ENCODE data around the gene LPAR1. TPM values are rescaled to one million over a fixed set of nuclear protein-coding genes. Genes with fewer than 3 reads are reported as not detected.

The LPAR1 gene
- total RNA-seq, 2 experiments from 2014 or later: not detected

DNA sequence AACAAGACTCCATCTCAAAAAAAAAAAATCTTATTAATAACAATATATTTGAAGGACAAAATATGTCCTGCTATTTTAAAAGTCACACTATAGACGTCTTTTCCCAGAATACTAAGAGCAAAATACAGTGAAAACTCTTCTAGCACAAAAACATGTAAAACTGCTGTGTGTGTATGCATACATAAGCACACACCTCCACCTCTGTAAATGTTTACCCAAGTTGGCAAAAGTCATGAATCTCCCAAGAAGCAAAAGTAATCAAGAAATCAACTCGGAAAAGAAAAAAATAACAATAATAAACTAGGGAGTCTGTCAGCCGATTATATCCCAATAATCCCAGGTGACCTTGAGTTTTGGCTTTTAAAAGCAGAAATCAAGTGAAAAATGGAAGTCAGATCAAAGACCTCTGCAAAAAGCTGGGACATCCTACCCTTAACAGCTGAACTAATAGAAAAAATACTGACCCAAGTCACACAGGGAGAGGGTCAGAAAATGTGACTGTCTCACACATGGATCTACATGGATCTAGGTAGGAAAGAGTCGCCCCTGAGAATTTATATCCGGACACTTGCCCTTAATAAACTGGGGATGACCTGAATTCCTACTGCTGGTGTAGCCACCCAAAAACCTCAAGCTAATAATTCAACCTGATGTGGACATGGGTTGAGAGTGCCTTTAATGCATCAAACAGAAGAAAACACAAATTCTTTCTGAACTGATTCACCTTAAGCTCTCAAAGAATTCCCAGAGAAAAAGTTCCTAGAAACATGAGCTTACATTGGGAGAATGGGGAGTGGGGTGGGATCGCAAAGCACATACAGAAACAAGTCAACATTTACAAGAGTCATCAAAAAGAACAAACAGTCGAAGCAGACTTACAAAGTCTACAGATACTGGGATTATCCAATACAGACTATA lies 29.9 kb downstream of the LPAR1 start:
- Mint-ChIP-seq H3K4me3 (no peak overlapping the region), H3K36me3 (no peaks in the 10 kb centered on the region), H3K27me3 (no peaks in the 10 kb centered on the region), H3K4me1 (ENCODE audit: low read depth) (no peaks in the 10 kb centered on the region), H3K27ac (no peak overlapping the region), H3K9me3 (peaks cover 3% of the 10 kb centered on the region)
- CTCF ChIA-PET: no interaction called here
- intact Hi-C loops (cut with micrococcal nuclease): no loop called here
- POLR2A ChIA-PET: no interaction called here
- DNase-seq: no peak

DNA sequence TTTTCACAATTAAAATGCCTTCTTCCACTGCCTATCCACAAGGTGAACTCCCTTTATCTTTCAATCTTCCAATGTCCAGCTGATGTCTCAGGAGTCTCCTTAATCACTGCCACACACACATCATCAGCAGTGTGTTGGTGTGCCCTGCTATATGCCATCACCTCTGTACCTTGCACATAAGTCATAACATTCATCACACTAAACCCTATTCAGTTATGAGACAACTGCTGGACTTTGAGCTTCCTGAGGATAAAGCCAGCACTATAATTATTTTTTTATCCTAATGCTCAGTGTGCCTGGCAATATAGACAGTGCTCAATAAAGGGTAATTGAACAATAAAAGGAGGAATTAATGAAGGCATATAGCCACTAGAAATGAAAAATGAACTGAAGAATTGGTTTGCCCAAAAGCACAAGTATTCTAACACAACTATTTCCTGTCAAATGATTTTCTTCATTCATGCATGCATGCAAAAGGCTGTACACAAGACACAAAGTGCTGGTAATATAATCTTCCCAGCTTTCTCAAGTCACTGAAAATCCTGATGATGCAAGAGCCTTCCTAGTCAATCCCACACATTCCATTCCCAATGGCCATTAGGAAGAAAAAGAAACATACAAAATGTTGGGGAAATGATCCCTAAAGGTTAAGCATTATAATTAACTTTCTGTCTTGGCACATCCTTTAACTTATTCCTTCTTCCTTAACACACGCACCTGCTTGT lies 32.4 kb downstream of the LPAR1 start:
- Mint-ChIP-seq H3K27me3 (no peaks in the 10 kb centered on the region), H3K9me3 (peaks cover 3% of the 10 kb centered on the region), H3K27ac (no peak overlapping the region), H3K36me3 (no peaks in the 10 kb centered on the region), H3K4me1 (ENCODE audit: low read depth) (no peaks in the 10 kb centered on the region), H3K4me3 (no peak overlapping the region)
- intact Hi-C loops (cut with micrococcal nuclease): no loop called here
- no peak for DNase-seq
- ChIA-PET CTCF (no interaction called here), POLR2A (no interaction called here)

DNA sequence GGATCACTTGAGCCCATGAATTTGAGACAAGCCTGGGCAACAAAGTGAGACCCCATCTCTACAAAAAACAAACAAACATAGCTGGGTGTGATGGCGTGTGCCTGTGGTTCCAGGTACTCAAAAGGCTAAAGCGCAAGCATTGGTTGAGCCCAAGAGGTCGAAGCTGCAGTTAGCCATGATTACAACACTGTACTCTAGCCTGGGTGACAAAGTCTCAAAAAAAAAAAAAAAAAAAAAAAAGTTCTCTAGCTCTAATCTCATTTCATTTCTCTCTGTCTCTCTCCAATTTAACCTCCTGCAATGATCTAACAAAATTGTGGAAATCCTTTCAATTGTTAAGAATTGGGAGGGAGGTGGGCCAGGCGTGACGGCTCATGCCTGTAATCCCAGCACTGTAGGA lies 33.3 kb downstream of the LPAR1 start:
- no peaks in the 10 kb centered on the region for H3K36me3 Mint-ChIP-seq
- H3K4me3 Mint-ChIP-seq: no peak overlapping the region
- peaks cover 3% of the 10 kb centered on the region for H3K9me3 Mint-ChIP-seq
- no peaks in the 10 kb centered on the region for H3K4me1 Mint-ChIP-seq (ENCODE audit: low read depth)
- no peaks in the 10 kb centered on the region for H3K27me3 Mint-ChIP-seq
- H3K27ac Mint-ChIP-seq: no peak overlapping the region
- POLR2A ChIA-PET: no interaction called here
- no peak for DNase-seq
- intact Hi-C loops (cut with micrococcal nuclease): no loop called here
- CTCF ChIA-PET: no interaction called here

DNA sequence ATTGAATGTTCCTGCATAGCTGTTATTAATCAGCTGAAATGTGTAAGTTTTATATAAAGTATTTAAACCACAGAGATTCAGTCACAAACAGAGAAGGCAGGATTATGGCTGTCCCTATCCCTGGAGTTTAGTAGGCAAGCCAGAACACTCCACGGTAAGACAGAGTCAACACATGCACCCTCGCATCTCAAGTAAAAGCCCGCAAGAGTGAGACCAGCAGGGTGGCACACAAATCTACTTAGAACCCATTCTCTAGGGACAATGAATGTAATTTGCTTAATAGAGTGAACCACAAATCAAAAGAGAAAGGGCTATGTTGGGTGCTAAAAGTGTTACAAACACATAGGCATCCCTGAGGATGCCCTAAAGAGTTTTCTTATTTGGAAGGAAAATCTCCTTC lies 35.1 kb downstream of the LPAR1 start:
- H3K4me3 Mint-ChIP-seq: no peak overlapping the region
- no peaks in the 10 kb centered on the region for H3K4me1 Mint-ChIP-seq (ENCODE audit: low read depth)
- H3K9me3 Mint-ChIP-seq: peaks cover 3% of the 10 kb centered on the region
- no peak overlapping the region for H3K27ac Mint-ChIP-seq
- intact Hi-C loops (cut with micrococcal nuclease): no loop called here
- no peaks in the 10 kb centered on the region for H3K27me3 Mint-ChIP-seq
- CTCF ChIA-PET: no interaction called here
- DNase-seq: no peak
- no peaks in the 10 kb centered on the region for H3K36me3 Mint-ChIP-seq
- POLR2A ChIA-PET: no interaction called here

DNA sequence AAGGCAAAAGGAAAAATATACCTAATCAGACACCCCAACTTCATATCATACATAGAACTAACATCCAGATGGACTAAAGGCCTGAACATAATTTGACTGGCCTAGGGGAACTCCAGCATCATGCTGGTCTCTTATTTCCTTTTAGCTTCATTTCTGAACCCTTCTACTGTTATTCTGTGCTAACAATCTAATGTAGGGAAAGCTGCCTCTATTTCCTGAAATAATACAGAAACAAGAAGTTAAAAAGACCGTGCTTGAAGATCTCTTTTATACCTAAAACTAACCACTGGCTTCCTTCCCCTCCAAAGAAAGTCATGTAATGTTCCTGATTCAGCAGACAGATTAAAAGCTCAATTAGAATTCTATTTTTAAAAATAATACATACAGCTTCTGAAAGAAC lies 36.7 kb downstream of the LPAR1 start:
- H3K4me1 Mint-ChIP-seq (ENCODE audit: low read depth): no peaks in the 10 kb centered on the region
- no peak overlapping the region for H3K27ac Mint-ChIP-seq
- intact Hi-C loops (cut with micrococcal nuclease): no loop called here
- H3K9me3 Mint-ChIP-seq: peaks cover 3% of the 10 kb centered on the region
- DNase-seq: no peak
- H3K4me3 Mint-ChIP-seq: no peak overlapping the region
- CTCF ChIA-PET: no interaction called here
- POLR2A ChIA-PET: no interaction called here
- no peaks in the 10 kb centered on the region for H3K36me3 Mint-ChIP-seq
- no peaks in the 10 kb centered on the region for H3K27me3 Mint-ChIP-seq

DNA sequence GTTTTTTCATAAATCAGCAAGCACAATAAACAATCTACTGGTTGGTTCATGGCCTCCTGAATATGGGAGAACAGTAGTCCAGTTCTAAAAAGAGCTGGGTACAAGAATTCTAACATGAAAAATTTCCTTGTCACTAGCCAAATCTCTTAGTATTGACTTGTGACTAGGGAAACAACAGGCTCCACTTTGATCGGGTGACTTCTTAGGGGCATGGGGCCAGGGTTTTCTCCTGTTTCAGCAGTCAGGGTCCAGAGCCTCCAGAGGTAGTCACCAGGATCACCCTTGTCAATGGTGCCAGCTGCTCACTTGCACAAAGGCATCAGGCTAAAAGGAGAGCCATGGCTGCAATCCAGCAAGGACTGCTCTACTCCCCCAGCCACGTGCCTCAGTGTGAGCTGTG lies 38.1 kb downstream of the LPAR1 start:
- Mint-ChIP-seq H3K36me3 (no peaks in the 10 kb centered on the region), H3K27me3 (no peaks in the 10 kb centered on the region)
- CTCF ChIA-PET: no interaction called here

DNA sequence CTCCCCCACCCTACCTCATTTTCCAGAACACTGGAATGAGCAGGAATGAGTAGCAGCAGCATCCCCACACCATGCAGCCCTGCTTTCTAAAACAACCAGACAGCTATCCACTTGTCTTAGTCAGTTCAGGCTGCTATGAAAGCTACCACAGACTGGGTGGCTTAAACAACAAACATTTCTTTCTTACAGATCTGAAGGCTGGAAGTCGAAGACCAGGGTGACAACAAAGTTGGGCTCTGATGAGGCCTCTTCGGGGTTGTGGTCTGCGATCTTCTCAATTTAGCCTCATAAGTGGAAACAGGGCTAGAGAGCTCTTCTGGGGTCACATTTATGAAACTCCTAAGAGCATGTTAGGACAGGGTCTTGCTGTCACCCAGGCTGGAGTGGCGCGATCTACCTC lies 38.9 kb downstream of the LPAR1 start:
- Mint-ChIP-seq H3K9me3 (no peaks in the 10 kb centered on the region), H3K36me3 (no peaks in the 10 kb centered on the region), H3K4me1 (ENCODE audit: low read depth) (no peaks in the 10 kb centered on the region), H3K27me3 (no peaks in the 10 kb centered on the region), H3K27ac (no peak overlapping the region), H3K4me3 (no peak overlapping the region)
- ChIA-PET CTCF (no interaction called here), POLR2A (no interaction called here)
- no peak for DNase-seq
- intact Hi-C loops (cut with micrococcal nuclease): no loop called here

More for the DNA sequence above, 38.1 kb downstream of the LPAR1 start:
- DNase-seq: no peak
- intact Hi-C loops (cut with micrococcal nuclease): no loop called here
- H3K27ac Mint-ChIP-seq: no peak overlapping the region
- no peaks in the 10 kb centered on the region for H3K4me1 Mint-ChIP-seq (ENCODE audit: low read depth)
- POLR2A ChIA-PET: no interaction called here
- H3K9me3 Mint-ChIP-seq: no peaks in the 10 kb centered on the region
- no peak overlapping the region for H3K4me3 Mint-ChIP-seq

DNA sequence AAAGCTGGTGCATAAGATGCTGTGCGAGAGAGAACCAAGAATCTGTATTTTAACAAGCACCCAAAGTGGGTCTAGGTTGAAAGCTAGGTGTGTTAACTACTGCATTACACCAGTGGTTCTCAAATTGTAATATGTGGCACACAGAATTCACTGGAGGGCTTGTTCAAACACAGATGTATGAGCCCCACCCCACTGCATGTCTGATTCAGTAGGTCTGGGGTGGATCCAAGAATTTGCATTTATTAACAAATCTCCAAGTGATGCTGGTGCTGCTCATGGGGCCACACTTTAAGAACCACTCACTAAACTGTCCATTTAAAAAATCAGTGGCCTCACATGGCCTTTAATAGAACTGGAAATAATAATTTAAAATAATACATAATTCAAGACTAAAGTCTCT lies 40.4 kb downstream of the LPAR1 start:
- Mint-ChIP-seq H3K36me3 (no peaks in the 10 kb centered on the region), H3K9me3 (no peaks in the 10 kb centered on the region), H3K27me3 (no peaks in the 10 kb centered on the region), H3K4me3 (no peak overlapping the region), H3K27ac (no peak overlapping the region), H3K4me1 (ENCODE audit: low read depth) (no peaks in the 10 kb centered on the region)
- CTCF ChIA-PET: no interaction called here
- intact Hi-C loops (cut with micrococcal nuclease): no loop called here
- no peak for DNase-seq
- POLR2A ChIA-PET: no interaction called here

DNA sequence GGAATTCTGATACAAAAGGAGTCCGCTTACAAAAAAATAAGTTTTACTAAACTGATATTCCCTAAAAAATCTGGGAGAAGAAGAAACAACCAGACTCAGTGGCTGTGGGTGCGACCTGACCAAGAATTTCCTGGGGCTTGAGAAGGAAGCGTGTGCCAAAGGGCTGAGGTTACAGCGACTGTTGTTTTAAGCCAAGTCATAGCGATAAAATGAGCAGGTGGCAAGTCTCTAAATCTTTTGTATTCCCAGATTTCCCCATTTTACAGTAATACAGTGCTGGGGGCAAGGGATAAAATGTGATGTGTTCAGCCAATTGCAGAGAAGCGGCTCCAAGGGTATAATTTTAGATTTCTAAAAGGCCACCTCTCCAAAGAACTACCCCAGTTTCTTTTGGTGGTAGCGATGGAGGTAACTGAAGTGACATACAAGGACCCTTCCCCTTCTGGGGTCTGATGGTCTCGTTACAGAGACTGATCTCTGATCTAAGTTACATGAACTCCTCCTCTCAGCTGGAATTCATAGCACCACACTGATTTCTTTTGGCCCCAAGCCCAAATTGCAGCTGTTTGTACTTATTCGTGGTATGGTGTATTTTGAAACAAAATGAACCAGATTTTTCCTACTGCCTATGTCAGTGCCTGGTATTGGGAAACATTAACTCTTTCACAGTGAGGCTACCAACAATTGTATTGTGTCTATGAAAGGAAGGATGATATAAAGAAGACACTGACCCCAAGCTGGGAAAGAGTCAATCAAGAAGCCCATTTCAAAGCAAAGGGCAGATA lies 41.6 kb downstream of the LPAR1 start:
- intact Hi-C loops (cut with micrococcal nuclease): no loop called here
- no peaks in the 10 kb centered on the region for H3K27me3 Mint-ChIP-seq
- no peak overlapping the region for H3K4me3 Mint-ChIP-seq
- ChIA-PET CTCF (no interaction called here), POLR2A (no interaction called here)
- DNase-seq: no peak
- no peak overlapping the region for H3K27ac Mint-ChIP-seq
- no peaks in the 10 kb centered on the region for H3K4me1 Mint-ChIP-seq (ENCODE audit: low read depth)
- no peaks in the 10 kb centered on the region for H3K36me3 Mint-ChIP-seq
- H3K9me3 Mint-ChIP-seq: no peaks in the 10 kb centered on the region

DNA sequence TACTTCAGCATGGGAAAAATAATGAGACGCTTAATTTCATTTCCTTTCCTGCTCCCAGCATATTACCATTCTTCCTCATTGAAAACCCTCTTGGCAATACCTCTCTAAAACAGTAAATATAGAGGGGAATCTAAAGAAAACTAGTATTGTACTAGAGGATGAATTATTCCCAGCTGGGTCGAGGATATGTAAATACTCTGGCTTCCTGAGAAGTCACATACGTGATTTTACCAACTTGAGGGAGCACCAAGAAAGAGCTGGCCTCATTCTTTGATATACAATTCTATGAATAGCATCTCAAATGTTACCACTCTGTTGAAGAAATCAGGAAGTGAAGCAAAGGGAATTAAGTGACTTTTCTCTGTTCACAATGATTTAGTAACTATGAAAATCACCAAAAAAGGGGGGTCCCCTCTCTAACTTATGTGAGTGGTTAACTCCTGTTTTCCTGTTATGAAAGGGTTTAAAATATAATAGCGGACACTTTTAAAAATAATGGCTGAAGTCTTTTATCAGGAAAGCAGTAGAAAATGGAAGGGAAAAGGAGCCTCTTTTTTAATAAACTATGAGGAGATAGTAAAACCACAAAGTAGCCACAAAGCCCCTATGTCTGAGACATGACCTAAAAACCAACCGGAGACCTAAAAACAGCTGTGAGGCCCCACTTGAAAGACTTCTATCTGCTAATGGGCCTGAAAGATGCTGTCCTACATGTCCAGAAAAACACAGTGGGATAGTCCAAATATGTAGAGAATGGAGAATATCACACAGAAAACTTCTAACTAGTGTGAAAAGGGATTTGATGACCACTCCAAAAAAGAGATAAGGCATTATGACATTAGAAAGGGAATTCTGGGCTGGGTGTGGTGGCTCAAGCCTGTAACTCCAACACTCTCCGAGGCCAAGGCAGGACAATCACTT lies 42.6 kb downstream of the LPAR1 start:
- H3K4me3 Mint-ChIP-seq: no peak overlapping the region
- no peak for DNase-seq
- CTCF ChIA-PET: no interaction called here
- POLR2A ChIA-PET: no interaction called here
- H3K4me1 Mint-ChIP-seq (ENCODE audit: low read depth): no peaks in the 10 kb centered on the region
- no peaks in the 10 kb centered on the region for H3K9me3 Mint-ChIP-seq
- intact Hi-C loops (cut with micrococcal nuclease): no loop called here
- no peak overlapping the region for H3K27ac Mint-ChIP-seq
- H3K27me3 Mint-ChIP-seq: no peaks in the 10 kb centered on the region
- no peaks in the 10 kb centered on the region for H3K36me3 Mint-ChIP-seq

DNA sequence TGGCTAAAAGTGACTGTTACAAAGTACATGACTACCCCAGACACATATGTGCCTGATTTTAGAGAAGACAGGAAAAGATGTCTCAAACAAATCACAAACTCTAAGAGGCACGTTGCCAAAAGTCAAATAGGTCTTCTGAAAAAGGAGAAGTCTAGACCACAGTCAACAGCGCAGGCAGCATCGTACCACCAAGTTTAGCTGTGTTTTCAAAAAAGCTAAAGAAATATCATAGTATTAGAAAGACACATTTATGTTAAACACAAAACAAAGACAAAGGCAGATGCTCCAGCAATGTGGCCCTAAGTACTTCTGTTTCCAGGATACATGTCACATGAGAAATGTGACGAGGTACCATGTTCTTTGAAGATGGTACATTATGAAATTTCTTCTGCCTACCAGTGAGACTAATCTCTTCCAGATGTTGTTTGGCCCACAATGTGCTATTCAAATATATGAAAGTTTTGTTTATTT lies 43.5 kb downstream of the LPAR1 start:
- Mint-ChIP-seq H3K36me3 (no peaks in the 10 kb centered on the region), H3K9me3 (no peaks in the 10 kb centered on the region), H3K27ac (no peak overlapping the region), H3K4me3 (no peak overlapping the region), H3K4me1 (ENCODE audit: low read depth) (no peaks in the 10 kb centered on the region), H3K27me3 (no peaks in the 10 kb centered on the region)
- intact Hi-C loops (cut with micrococcal nuclease): no loop called here
- DNase-seq: no peak
- ChIA-PET POLR2A (no interaction called here), CTCF (no interaction called here)

DNA sequence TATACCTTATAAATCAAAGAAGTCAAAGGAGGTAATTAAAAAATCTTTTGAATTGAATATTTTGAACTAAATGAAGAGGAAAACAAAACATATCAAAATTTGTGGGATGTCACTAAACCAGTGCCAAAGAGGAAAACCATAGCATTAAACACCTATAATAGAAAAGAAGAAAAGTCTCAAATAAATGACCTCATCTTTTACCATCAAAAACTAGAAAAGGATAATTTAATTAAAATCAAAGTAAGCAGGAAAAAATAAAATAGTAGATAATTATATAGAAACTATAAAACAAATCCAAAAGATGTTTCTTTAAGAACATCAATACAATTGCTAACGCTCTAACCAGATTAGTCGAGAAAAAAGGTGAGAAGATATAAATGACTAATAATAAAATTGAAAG lies 47.8 kb downstream of the LPAR1 start:
- CTCF ChIA-PET: no interaction called here

More for the DNA sequence above, 47.8 kb downstream of the LPAR1 start:
- POLR2A ChIA-PET: no interaction called here
- DNase-seq: no peak
- no peaks in the 10 kb centered on the region for H3K27me3 Mint-ChIP-seq
- H3K4me3 Mint-ChIP-seq: no peak overlapping the region
- no peak overlapping the region for H3K27ac Mint-ChIP-seq
- H3K9me3 Mint-ChIP-seq: no peaks in the 10 kb centered on the region
- intact Hi-C loops (cut with micrococcal nuclease): no loop called here
- no peaks in the 10 kb centered on the region for H3K36me3 Mint-ChIP-seq
- no peaks in the 10 kb centered on the region for H3K4me1 Mint-ChIP-seq (ENCODE audit: low read depth)

Data from activated CD4-positive, alpha-beta memory T cell treated with anti-CD3 and anti-CD28 coated beads for 36 hours (primary cell).